AG09309 (cell line): ENCODE data around the gene OSBPL6.

ENCODE experiments used
- DNase-seq: peaks from one replicate; pipeline ENCODE4 v3.0.0-alpha.2; 2010; ENCODE audit warnings: low read depth
- H3K4me3 ChIP-seq: 2 replicates; pipeline ENCODE4 v1.5.1; 2011; ENCODE audit warnings: mild to moderate bottlenecking, low read depth, low read length, moderate library complexity; ENCODE audit not compliant: control insufficient read depth
- CTCF ChIP-seq: IDR thresholded peaks from 2 replicates; pipeline ENCODE4 v1.5.1; 2011; ENCODE audit warnings: mild to moderate bottlenecking, low read depth, low read length, inconsistent platforms; ENCODE audit not compliant: insufficient read depth, control insufficient read depth; ENCODE audit errors: missing control alignments

Gene OSBPL6

DNA sequence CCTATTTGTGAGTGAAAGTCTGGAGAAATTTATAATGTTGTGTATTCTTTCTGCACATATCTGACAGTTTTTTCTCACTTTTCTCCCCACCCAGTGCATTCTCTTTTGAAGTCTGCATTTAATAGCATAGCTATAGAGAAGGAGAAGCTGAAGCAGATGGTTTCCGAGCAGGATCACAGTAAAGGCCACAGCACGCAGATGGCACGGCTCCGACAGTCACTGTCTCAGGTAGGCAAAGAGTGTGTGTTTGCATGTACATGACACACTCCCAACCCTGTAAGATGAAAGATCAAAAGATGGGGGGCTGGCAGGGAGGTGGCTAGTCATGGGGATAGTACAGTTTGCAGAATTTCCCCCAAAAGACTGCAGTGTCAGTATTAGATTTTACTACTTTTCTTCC lies 167.3 kb downstream of the OSBPL6 start:
- H3K4me3 ChIP-seq = no peak overlapping the region

GRCh38 chr2:178363252-178363651 lies 168.9 kb downstream of the OSBPL6 start:
- peak; percentile 7 for DNase-seq

More for the DNA sequence above, 167.3 kb downstream of the OSBPL6 start:
- no peak for DNase-seq
- TF ChIP-seq CTCF = no peak

GRCh38 chr2:178365116-178365515 lies 170.8 kb downstream of the OSBPL6 start:
- no peak for TF ChIP-seq CTCF
- H3K4me3 ChIP-seq = no peak overlapping the region
- DNase-seq = no peak

More at GRCh38 chr2:178363252-178363651, 168.9 kb downstream of the OSBPL6 start:
- no peak overlapping the region for H3K4me3 ChIP-seq
- no peak for TF ChIP-seq CTCF

DNA sequence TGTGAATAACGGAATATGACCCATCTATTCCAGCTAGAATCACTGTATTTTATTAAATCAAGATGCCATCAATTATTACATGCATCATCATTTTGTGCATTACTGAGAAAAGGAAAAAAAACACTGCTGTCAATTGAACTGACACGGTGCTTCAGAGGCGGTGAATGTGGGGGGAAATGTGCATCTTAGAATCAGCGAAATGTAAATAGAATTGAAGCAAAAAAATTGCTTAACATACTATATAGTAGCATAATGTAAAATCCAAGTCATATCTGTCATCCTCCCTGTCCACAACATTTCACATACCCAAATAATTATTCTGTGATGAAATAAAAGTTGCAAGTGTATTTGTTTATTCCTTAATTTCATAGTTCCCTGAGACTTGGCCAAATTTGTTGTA lies 172.1 kb downstream of the OSBPL6 start:
- no peak overlapping the region for H3K4me3 ChIP-seq
- TF ChIP-seq CTCF = no peak

DNA sequence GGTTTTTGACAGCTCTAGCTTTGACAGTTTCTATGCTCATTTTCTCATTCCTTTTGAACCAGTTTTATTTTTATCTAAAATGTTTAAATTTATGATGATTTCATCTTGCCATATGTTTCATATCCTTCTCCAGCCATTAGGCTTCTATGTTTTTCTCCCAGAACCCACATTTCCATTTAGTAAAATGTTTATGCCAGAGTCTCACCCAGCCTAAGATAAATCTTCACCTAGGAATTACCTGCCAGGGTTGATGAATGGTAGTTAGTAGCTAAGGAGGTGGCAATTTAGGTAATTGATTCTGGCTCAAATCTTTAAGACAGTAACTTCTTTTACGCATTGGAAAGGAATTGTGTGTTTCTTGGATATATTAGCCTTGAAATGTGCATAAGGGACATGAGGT lies 173.0 kb downstream of the OSBPL6 start:
- no peak for DNase-seq
- TF ChIP-seq CTCF = no peak
- no peak overlapping the region for H3K4me3 ChIP-seq

More for the DNA sequence above, 172.1 kb downstream of the OSBPL6 start:
- no peak for DNase-seq

- no peak for DNase-seq
- TF ChIP-seq CTCF = no peak
- H3K4me3 ChIP-seq = no peak overlapping the region
These were observed 180.6 kb downstream of the OSBPL6 start for GRCh38 chr2:178374865-178375264.

DNA sequence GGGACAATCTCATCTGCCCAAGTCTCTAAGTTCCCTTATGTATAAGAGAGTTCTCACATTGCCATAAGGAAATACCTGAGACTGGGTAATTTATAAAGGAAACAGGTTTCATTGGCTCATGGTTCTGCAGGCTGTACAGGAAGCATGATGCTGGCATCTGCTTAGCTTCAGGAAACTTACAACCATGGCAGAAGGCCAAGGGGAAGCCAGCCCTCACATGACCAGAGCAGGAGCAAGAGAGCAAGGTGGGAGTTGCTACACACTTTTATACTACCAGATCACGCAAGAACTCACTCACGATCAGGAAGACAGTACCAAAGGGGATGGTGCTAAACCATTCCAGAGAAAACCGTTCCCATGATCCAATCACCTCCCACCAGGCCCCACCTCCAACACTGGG lies 182.7 kb downstream of the OSBPL6 start:
- no peak for TF ChIP-seq CTCF
- H3K4me3 ChIP-seq = no peak overlapping the region
- DNase-seq = no peak
